GM19025 (cell line): Measurements from ENCODE around the gene NR6A1.
"Not testable (repeated sequence)": the region's sequence is repeated elsewhere in the genome, so short reads cannot be mapped to it uniquely, and the experiment has no call there.

Experiments used
- ATAC-seq: cut with Tn5 transposase; IDR thresholded peaks from one replicate; pipeline ENCODE4 v1.9.1; 2021; ENCODE audit warnings: mild to moderate bottlenecking, low read depth, moderate library complexity; ENCODE audit not compliant: unreplicated experiment

Gene NR6A1

DNA sequence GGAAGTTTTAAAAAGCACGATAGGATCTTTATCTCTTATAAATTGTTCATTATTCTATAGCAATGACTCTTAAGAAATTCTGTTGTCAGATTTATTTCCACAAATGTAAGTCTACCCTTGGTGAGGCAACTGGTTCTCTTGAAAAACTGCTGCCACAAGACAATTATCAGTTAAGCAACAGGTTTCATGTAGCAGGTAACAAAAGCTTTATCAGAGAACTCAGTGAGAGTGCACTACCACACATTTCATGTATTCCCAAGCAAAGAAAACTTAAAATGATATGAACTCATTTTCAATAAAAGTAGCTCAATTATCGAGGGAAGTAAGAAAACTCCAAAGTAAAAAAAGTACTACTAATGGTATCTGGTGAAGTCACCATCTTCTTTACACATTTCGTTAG is 9.4 kb downstream of the NR6A1 start:
- ATAC-seq, result no peak

DNA sequence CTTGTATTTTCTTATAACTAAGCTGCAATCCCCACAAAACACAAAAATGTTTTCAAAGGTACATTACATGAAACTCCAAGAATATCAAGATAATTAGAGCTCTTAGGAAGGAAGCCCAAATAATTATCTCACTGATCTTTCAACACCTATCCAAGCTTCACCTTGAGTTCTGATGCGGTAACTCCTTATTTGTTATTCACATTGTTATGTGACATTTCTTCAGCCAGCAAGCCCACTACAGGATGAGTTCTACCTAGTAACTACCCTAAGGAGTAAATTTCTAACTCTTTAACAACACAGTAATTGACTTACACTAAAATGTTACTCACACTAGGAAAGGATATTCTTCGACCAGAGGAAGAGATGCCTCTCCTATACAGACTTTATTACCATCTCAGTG is 9.9 kb downstream of the NR6A1 start:
- ATAC-seq, result no peak

DNA sequence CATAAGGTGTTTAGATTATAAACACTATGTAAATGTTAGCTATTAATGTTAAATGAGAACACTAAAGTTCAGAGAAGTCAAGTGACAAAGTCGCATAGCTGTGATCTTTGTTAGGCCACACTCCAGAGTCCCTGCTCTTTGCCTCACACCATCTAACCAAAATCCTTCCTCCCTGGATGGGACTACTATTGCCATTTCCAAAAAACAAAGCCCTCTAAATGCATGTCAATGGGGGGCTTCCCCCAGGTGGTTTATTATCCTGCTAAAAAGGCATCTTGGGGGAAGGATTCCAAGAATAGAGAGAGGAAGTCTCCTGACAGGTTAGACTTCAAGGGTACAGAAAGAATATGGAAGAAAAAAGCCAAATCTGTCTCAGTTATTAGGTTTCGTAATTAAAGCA is 10.4 kb downstream of the NR6A1 start:
- no peak for ATAC-seq

DNA sequence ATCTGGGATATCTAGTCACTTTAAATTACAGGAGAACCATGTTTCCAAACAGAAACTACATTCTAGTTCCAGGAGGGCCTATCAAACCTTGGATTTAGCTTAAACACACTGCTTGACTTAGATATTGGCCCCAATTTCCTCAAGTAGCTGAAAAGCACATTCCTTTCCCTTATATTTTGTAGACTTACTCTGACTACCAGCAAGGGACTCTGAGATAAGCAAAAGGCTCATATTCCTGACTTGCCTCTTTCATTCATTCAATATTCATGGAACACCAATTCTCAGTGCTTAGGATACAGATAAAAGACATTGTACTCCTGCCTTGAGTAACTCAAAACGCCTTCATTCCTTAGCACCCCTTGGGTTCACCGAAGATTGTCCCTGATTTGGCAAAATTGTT is 11.8 kb downstream of the NR6A1 start:
- no peak for ATAC-seq

DNA sequence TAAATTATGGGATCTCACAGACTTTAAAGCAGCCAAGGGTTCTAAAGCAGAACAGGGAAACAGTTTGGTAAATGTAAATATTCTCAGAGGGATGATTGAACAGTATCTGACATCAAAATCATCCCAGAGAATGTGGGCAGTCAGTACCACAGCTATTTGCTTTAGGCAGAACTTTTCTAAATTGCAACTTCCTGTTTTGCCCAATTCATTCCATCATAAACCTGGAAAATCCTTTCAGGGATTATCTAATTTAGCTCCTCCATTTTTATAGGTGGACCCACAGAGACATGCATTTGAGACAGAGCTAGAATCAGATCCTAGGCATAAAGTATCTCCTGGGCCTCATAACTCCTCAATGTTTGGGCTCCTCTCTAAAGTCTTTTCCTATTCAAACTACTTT is 12.4 kb downstream of the NR6A1 start:
- no peak for ATAC-seq

DNA sequence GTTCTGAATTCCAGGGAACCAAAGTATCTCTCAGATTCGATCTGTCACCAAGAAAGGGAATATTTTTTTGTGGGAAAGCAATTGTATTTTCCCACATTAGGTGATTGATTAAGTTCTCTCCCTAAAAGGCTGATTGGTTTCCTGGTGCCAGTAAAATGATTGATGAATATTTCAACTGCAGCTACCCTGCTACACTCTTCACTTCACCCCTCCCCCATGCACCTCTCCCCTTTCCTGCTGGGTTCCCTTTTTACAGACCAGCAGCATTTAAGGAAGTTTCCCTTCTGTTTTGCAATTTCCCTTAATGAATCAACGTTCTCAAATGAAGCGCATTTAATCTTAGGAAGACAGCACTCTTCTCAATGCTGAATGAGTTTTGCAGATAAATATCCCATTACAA is 13.1 kb downstream of the NR6A1 start:
- ATAC-seq, result no peak

DNA sequence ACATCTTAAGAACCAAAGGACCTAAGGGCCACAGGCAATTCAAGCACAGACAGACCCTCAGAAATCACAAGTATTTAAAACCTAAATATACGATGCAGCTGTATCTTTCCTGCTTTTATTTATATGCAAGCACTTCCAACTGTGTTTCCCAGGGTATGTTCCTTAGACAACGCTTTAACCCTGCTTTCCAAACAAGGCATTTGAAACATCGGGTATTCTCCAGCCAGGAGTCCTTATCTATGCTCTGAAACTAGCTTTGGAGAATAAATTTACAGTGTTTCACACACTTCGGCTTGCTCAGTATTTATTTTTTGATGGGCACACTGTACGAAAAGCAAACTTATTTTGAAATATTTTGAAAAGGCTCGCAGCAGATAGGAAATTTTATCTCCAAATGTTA is 13.5 kb downstream of the NR6A1 start:
- ATAC-seq, result no peak

DNA sequence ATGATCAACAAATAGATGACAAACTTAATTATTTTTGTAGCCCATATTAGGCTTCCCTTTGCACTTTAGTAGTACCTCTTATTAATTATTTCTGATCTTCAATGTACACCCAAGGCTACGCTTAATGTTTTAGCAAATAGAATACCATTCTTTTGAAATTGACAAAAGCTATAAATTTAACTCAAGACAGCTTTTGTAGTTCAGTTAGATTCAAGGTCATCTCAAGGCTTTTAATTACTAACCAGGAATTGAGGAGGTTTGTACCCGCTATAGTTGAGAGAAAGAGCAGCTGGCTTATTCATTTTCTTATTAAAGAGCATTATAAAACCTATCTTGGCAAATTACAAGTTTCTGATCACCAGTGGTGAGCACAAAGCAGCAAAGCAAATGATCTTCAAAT is 15.1 kb downstream of the NR6A1 start:
- ATAC-seq, result no peak

DNA sequence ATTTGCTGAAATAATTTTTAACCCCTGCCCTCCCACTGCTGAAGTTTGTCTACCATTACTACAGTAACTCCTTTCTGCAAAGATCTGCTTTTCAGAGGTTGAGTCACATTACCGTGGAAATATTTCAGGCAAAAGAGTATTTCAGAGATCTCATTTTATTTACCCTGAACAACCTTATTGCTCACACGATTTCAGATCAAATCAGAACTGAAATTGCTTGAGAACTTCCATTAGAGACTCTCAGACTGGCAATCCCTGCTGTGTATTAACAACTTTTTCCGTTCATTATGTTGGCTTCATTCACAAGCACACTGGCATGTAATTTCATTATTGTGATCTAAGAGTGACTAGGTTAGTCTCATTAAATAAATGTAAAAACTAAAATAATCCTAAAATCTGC is 16.1 kb downstream of the NR6A1 start:
- ATAC-seq, result no peak

DNA sequence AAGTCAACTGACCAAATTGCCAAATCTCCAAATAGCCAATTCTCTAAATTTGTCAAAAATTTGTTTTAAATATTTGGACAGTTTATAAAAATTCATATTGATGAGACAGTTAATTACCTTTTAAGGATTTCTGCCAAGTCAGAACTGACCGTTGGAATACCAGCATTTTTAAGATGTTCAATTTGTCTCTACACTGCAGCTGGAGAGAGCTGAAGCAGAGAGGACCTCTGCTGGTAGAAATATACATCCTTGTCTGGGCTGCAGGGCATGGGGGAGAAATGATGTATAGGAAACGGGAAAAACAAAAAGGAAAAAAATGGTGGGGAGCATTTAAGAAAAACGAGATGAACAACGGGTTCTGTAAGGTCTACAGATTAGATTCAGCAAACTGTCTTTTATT is 16.8 kb downstream of the NR6A1 start:
- ATAC-seq, result no peak

DNA sequence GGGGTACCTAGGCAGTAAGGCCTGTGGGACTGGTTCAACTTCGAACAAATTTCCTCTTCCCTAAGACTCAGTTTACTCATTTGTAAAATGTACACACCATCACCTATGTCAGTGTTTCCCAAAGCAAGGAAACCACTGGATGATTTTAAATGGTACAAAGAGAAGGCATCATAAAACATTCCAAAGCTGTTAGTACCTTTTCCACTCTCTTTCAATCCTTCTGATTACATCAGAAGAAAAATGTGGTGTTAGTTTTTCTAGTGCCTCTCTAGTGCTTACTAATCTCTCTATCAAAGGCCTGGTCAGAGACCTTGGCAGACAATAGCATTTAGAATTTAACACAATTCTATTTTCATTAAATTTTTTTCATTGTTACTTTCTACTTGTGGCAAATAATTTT is 18.1 kb downstream of the NR6A1 start:
- ATAC-seq, result no peak

DNA sequence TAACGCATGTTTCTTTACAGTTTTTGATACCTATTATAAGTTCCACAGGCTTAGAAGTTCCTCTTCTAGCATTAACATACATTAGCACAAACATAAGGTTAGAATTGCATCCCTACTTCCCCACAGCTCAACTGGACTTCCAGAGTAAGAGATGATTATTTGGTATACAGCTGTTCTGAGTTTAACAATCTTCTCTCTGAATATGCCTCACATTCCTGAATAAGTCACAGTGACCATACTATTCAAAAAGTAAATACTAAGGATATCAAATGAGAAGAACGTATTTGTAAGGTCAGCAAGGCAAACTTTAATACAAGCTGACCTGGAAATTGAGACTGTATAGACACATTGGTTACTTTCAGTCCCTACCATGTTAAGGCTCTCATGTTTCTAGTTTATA is 21.3 kb downstream of the NR6A1 start:
- no peak for ATAC-seq

DNA sequence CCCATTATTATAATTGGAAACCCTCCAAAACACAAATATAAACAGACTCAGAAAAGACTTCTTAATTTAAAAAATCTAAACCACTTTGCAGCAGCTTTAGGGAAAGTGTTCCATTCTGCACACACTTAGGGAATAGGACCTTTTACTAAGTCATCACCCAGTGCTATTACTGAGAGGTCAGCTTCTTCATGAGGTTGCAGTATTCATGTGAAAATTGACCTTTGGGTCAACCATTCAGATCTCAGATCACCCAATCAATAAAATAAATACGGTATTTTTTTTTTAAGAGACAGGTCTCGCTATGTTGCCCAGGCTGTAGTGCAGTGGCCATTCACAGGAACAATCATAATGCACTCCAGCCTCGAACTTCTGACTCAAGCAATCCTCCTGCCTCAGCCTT is 21.8 kb downstream of the NR6A1 start:
- ATAC-seq, result no peak

DNA sequence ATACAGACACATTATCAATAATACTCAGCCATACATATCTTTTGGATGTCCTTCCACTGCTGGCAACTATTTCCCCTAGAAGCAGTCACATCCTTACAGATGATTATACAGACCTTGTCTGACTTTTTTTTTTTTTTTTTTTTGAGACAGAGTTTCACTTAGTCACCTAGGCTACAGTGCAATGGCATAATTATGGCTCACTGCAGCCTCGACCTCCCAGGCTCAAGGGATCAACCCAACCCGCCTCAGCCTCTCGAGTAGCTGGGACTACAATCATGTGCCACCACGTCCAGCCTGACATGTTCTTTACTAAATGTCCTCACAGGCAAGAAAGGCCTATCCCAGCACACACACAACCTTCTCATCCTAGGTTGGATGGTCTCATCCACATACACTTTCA is 24.0 kb downstream of the NR6A1 start:
- ATAC-seq, result no peak

DNA sequence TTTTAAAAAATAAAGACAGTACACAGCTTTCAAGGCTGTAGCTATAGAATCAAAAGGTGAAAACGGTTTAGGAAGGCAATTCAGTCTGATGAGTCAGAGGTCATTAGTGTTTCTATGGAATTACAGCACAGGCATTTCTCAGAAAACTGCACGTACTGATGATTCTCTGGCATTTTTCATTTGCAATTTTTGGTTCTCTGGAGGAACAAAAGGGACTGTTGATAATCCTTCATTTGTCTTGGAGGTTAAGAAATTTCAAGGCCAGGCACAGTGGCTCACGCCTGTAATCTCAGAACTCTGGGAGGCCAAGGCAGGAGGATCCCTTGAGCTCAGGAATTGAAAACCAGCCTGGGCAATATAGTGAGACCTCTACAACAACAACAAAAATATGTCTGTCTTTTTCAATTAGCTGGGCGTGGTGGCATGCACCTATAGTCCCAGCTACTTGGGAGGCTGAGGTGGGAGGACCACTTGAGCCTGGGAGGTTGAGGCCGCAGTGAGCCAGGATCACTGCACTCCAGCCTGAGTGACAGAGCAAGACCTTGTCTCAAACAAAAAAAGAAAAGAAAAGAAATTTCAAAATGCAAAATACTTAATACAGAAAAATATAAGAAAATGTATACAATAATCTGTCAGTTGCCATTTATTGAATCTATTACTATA is 27.3 kb downstream of the NR6A1 start:
- ATAC-seq, result no peak

DNA sequence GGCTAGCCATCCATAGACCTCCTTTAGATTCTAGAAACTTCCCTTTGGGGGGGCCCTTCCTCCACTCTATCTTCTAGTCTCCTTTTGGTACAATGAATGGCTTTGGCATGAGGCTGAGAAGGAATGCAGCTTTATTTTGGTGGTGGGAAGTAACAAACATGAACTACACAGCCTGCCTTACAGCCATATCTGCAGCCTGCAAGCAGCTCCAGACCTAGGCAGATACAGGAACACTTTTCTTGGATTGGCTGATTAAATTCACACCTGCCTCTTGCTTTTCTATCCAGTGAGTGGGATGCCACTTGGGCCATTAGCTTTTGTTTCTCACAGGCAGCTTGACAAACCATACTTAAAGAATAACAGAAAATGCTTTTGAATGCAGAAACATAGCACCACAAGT is 28.2 kb downstream of the NR6A1 start:
- ATAC-seq, result no peak

DNA sequence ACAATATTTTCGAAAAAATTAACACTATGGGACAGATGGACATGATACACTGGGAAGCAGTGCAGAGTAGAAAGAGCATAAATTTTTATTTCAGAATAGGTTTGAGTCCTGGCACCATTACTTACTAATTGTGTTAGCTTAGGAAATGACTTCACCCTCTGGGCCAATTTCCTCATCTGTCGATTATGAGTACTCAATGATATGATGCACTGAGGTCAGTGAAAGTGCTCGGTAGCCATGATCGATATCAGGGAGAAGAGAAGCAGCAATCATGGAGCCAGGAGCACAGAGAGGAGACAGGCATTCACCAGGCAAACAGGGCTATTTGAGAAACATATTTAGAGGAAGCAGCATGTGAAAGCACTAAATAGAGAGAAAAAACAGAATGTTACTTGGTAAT is 29.4 kb downstream of the NR6A1 start:
- ATAC-seq, result no peak

DNA sequence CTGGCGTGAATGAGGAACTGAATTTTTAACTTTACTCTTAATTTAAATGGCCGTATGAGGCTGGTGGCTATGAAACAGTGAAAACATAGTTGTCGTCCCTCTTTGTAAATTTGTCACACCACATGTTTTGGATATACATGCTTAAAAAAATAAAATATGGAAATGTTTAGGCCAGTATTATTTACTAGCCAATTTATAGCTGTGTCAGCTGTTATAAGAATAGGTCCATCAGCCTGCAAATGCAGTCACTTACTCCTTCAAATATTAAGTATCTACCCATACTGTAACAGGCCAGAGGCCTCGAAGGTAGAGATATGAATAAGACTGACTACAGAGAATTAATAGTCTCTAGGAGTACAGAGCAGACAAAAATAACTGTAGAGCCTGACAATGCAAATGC is 30.0 kb downstream of the NR6A1 start:
- ATAC-seq, result no peak

DNA sequence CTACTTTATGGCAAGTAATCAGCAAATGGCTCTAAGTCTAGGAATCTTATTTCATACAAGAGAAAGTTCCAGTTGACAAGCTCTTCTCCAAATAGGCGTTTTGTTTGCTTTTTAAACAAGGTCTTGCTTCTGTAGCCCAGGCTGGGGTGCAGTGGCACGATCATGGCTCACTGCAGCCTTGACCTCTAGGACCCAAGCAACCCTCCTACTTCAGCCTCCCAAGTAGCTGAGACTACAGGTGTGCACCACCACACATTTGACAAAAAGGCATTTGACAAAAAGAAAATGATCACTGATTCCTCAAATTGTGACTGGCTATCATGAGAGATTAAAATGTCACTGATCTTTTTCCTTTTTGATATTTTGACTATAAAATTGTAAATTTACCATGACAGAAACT is 31.8 kb downstream of the NR6A1 start:
- no peak for ATAC-seq

DNA sequence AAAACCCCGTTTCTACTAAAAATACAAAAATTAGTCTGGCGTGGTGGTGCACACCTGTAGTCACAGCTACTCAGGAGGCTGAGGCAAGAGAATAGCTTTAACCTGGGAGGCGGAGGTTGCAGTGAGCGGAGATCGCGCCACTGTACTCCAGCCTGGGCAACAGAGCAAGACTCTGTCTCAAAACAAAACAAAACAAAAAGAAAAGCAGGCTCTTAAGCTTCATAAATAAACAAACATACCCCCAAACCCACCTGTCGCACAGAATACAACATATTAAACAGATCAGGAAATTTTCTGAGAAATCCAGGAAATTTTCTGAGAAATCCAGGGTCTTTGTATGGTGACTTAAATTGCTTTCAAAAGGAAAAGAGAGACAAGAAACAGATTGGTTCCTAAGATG is 33.0 kb downstream of the NR6A1 start:
- not testable (repeated sequence) for ATAC-seq

DNA sequence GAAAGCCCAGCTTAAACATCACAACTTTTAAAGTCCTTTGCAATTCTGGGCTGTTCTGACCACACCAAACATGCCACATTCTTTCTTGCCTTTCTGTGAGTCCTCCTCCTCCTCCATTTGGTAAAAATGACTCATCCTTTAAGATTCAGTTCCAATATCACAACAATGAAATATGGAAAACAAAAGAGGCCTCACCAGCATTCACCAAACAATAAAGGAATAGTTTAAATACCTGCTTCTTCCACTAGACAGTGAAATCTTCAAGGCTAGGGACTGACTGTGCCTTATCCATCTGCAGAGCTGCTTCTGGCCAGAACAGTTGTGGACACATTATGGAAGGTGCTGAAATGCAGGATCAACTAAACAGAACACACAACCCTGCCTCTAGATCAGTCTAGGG is 36.0 kb downstream of the NR6A1 start:
- no peak for ATAC-seq

DNA sequence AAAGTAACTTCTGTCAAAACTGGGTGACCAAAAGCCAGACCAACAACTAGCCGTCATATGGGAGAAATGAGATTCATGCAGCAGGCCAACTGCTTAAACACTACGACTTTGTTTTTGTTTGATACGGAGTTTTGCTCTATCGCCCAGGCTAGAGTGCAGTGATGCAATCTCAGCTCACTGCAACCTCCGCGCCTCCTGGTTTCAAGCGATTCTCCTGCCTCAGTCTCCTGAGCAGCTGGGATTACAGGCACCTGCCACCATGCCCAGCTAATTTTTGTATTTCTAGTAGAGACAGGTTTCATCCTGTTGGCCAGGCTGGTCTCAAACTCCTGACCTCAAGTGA is 36.4 kb downstream of the NR6A1 start:
- ATAC-seq, result not testable (repeated sequence)
